NT2/D1 (cell line): Measurements from ENCODE around the gene SUSD1.

Experiments
- YY1 ChIP-seq: IDR thresholded peaks from 2 replicates; pipeline ENCODE4 v1.6.1; 2011; ENCODE audit not compliant: insufficient read length, insufficient read depth
- ZNF274 ChIP-seq: IDR thresholded peaks from 2 replicates; pipeline ENCODE4 v1.6.1; 2011; ENCODE audit warnings: mild to moderate bottlenecking, low read depth, low read length

GRCh38 chr9:112063586-112063985 is 111.5 kb downstream of the SUSD1 start:
- TF ChIP-seq ZNF274 = no peak
- TF ChIP-seq YY1 = no peak
